ENCODE results near the gene THSD4.

THSD4 gene

GRCh38 chr15:71449956-71450355, 334.7 kb downstream of the THSD4 start:
- Histone ChIP-seq H3K9ac (ENCODE audit: low read length) (no peak overlapping the region), H3K9me3 (ENCODE audit: low read length) (no peaks in the 10 kb centered on the region), H3K4me3 (ENCODE audit: low read depth, low read length, poor library complexity, severe bottlenecking) (no peak overlapping the region), H3K4me1 (ENCODE audit: insufficient read depth, low read length, severe bottlenecking) (no peaks in the 10 kb centered on the region), H3K27me3 (ENCODE audit: insufficient read depth, low read length) (peaks cover 5% of the 10 kb centered on the region; the same call in 1 of the 2 replicates), H3K79me2 (ENCODE audit: insufficient read depth, low read length) (no peaks in the 10 kb centered on the region), H4K20me1 (ENCODE audit: insufficient read depth, low read length) (no peaks in the 10 kb centered on the region), H3K4me2 (ENCODE audit: low read length) (no peak overlapping the region), H3F3A (ENCODE audit: insufficient read depth, low read length) (no peaks in the 10 kb centered on the region), H3K27ac (ENCODE audit: low read depth, low read length, poor library complexity, severe bottlenecking) (no peak overlapping the region), H3K9me2 (ENCODE audit: low read depth, low read length) (no peaks in the 10 kb centered on the region), H3K36me3 (ENCODE audit: insufficient read depth, low read length) (no peaks in the 10 kb centered on the region), H2AFZ (ENCODE audit: low read length) (no peak overlapping the region)
- TF ChIP-seq CTCF (IDR thresholded peaks at IDR 0.05; ENCODE audit: low read length) = no peak
- no peak for TF ChIP-seq EZH2 (IDR thresholded peaks at IDR 0.05; ENCODE audit: borderline replicate concordance, low read length)

DNA sequence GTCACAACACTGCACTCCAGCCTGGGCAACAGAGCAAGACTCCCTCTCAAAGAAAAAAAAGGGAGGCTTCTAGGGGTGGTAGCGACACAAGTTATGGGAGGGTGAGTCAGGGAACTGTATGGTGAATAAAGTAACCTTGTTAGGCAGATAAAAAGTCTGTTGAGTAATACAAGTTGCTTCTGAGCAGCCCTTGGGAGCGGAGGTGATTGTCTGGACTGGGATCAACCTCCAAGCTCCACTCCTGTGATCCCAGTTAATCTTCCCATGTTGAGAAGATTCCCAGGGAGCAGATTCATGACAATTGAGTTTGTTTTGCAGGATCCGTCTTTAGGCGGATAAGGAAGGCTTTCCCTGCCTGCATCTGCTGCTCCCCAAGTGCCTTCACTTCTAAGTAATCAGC, 335.9 kb downstream of the THSD4 start:
- Histone ChIP-seq H4K20me1 (ENCODE audit: insufficient read depth, low read length) (no peaks in the 10 kb centered on the region), H3K79me2 (ENCODE audit: insufficient read depth, low read length) (no peaks in the 10 kb centered on the region)

GRCh38 chr15:71452893-71453292, 337.6 kb downstream of the THSD4 start:
- no peak overlapping the region for H3K4me2 ChIP-seq (ENCODE audit: low read length)
- TF ChIP-seq CTCF (IDR thresholded peaks at IDR 0.05; ENCODE audit: low read length) (no peak), EZH2 (IDR thresholded peaks at IDR 0.05; ENCODE audit: borderline replicate concordance, low read length) (no peak)

More for the DNA sequence above, 335.9 kb downstream of the THSD4 start:
- Histone ChIP-seq H3K4me3 (ENCODE audit: low read depth, low read length, poor library complexity, severe bottlenecking) (no peak overlapping the region), H3K9me2 (ENCODE audit: low read depth, low read length) (no peaks in the 10 kb centered on the region), H3K9ac (ENCODE audit: low read length) (no peak overlapping the region), H3K9me3 (ENCODE audit: low read length) (no peaks in the 10 kb centered on the region), H3K4me1 (ENCODE audit: insufficient read depth, low read length, severe bottlenecking) (no peaks in the 10 kb centered on the region), H3K27me3 (ENCODE audit: insufficient read depth, low read length) (peaks cover 5% of the 10 kb centered on the region; the same call in 1 of the 2 replicates), H2AFZ (ENCODE audit: low read length) (no peak overlapping the region), H3K4me2 (ENCODE audit: low read length) (no peak overlapping the region), H3F3A (ENCODE audit: insufficient read depth, low read length) (no peaks in the 10 kb centered on the region), H3K36me3 (ENCODE audit: insufficient read depth, low read length) (no peaks in the 10 kb centered on the region), H3K27ac (ENCODE audit: low read depth, low read length, poor library complexity, severe bottlenecking) (no peak overlapping the region)
- TF ChIP-seq EZH2 (IDR thresholded peaks at IDR 0.05; ENCODE audit: borderline replicate concordance, low read length) = no peak
- TF ChIP-seq CTCF (IDR thresholded peaks at IDR 0.05; ENCODE audit: low read length) = no peak

More at GRCh38 chr15:71452893-71453292, 337.6 kb downstream of the THSD4 start:
- H3K4me3 ChIP-seq (ENCODE audit: low read depth, low read length, poor library complexity, severe bottlenecking) = no peak overlapping the region
- H4K20me1 ChIP-seq (ENCODE audit: insufficient read depth, low read length) = no peaks in the 10 kb centered on the region
- no peaks in the 10 kb centered on the region for H3K9me2 ChIP-seq (ENCODE audit: low read depth, low read length)
- H3K9ac ChIP-seq (ENCODE audit: low read length) = no peak overlapping the region
- H3K27ac ChIP-seq (ENCODE audit: low read depth, low read length, poor library complexity, severe bottlenecking) = no peak overlapping the region
- no peak overlapping the region for H2AFZ ChIP-seq (ENCODE audit: low read length)
- H3K9me3 ChIP-seq (ENCODE audit: low read length) = no peaks in the 10 kb centered on the region
- no peaks in the 10 kb centered on the region for H3K36me3 ChIP-seq (ENCODE audit: insufficient read depth, low read length)
- H3K4me1 ChIP-seq (ENCODE audit: insufficient read depth, low read length, severe bottlenecking) = no peaks in the 10 kb centered on the region
- no peaks in the 10 kb centered on the region for H3K79me2 ChIP-seq (ENCODE audit: insufficient read depth, low read length)
- H3K27me3 ChIP-seq (ENCODE audit: insufficient read depth, low read length) = peaks cover 5% of the 10 kb centered on the region; the same call in 1 of the 2 replicates
- no peaks in the 10 kb centered on the region for H3F3A ChIP-seq (ENCODE audit: insufficient read depth, low read length)
